HL-60 (cell line): ENCODE measurements around the gene FUT7.

Experiments
- CTCF ChIP-seq: IDR thresholded peaks from one replicate; pipeline ENCODE4 v1.5.1; 2011; ENCODE audit warnings: low read length, control low read depth, inconsistent platforms; ENCODE audit not compliant: insufficient read depth
- GABPA ChIP-seq: IDR thresholded peaks from 2 replicates; pipeline ENCODE4 v1.6.1; 2012; ENCODE audit warnings: low read depth
- REST ChIP-seq: IDR thresholded peaks from 2 replicates; pipeline ENCODE4 v1.6.1; 2012; ENCODE audit warnings: low read depth; ENCODE audit not compliant: insufficient replicate concordance

- no peak for TF ChIP-seq CTCF
- TF ChIP-seq GABPA = no peak
- TF ChIP-seq REST = no peak
Observed at GRCh38 chr9:137017791-137018497, 13.9 kb downstream of the FUT7 start.
